Bronchial epithelial cell (primary cell): ENCODE measurements around the gene CELF4. TPM values are rescaled to one million over a fixed set of nuclear protein-coding genes. Genes with fewer than 3 reads are reported as not detected.

ENCODE experiments used
- DNase-seq: peaks from one replicate; pipeline ENCODE4 v3.0.0-alpha.2; 2010; ENCODE audit warnings: low read depth
- FAIRE-seq: peaks from 2 replicates; lab custom pipeline; 2011; peaks lifted over from hg19 to GRCh38; lab: Jason Lieb, UNC
- H3K27me3 ChIP-seq: 2 replicates; pipeline ENCODE4 v1.5.1; 2011; ENCODE audit warnings: low read length; ENCODE audit not compliant: control insufficient read depth, insufficient read depth
- H3K36me3 ChIP-seq: 2 replicates; pipeline ENCODE4 v1.5.1; 2011; ENCODE audit warnings: low read length; ENCODE audit not compliant: control insufficient read depth, insufficient read depth
- H3K4me3 ChIP-seq: 2 replicates; pipeline ENCODE4 v1.5.1; 2011; ENCODE audit warnings: mild to moderate bottlenecking, low read depth, low read length, control low read depth
- total RNA-seq: library from RNA; depleted of rRNA; stranded (reverse); fragments of >200 nt; gene quantifications from 2 replicates; pipeline ENCODE4 v1.2.1, GENCODE V29; 2014
- TF ChIP-seq, protein P1 (sequence below): IDR thresholded peaks from 2 replicates; pipeline ENCODE4 v1.5.1; 2011; ENCODE audit warnings: mild to moderate bottlenecking, moderate library complexity, low read length, control low read depth, inconsistent platforms; ENCODE audit not compliant: insufficient read depth, severe bottlenecking

CELF4 gene
- total RNA-seq, 1 donor from 2014 or later: not detected

- peak overlapping the region; percentile 53 for H3K4me3 ChIP-seq
- DNase-seq (no peak), FAIRE-seq (no peak)
- TF ChIP-seq, protein P1, sequence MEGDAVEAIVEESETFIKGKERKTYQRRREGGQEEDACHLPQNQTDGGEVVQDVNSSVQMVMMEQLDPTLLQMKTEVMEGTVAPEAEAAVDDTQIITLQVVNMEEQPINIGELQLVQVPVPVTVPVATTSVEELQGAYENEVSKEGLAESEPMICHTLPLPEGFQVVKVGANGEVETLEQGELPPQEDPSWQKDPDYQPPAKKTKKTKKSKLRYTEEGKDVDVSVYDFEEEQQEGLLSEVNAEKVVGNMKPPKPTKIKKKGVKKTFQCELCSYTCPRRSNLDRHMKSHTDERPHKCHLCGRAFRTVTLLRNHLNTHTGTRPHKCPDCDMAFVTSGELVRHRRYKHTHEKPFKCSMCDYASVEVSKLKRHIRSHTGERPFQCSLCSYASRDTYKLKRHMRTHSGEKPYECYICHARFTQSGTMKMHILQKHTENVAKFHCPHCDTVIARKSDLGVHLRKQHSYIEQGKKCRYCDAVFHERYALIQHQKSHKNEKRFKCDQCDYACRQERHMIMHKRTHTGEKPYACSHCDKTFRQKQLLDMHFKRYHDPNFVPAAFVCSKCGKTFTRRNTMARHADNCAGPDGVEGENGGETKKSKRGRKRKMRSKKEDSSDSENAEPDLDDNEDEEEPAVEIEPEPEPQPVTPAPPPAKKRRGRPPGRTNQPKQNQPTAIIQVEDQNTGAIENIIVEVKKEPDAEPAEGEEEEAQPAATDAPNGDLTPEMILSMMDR: no peak
- H3K36me3 ChIP-seq: no peaks in the 10 kb centered on the region
- peaks cover 30% of the 10 kb centered on the region for H3K27me3 ChIP-seq
These were observed 1.7 kb upstream of the CELF4 start for GRCh38 chr18:37567061-37567993.

DNA sequence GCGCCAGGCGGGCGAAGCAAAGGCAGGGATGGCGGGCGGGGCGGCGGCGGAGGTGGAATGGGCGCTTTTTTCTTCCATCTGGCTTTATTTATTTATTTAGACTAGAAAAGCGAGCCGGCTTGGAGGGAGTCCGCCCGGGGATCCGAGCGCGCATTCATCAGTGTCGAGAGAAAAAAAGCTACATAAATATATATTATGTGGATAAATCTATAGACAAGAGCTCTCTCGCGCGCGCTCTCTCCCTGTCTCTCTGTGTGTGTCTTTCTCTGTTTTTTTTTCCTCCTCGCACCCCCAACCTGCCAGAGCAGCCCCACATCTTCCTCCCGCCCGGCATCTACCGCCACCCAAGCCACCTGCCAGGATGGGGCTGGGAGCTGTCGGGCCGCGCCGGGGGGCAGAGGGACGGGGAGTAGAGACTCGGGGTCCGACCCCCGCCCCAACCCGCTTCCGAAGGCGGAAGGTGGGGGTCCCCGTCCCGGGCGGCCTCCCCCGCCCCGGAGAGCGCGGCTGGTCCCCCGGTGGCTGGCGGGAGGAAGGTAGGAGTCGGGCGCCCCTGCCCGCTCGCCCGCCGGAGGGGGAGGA lies 972 bp upstream of the CELF4 start:
- peak overlapping the region; percentile 53 for H3K4me3 ChIP-seq
- no peak for DNase-seq

GRCh38 chr18:37565977-37566478 lies 430 bp upstream of the CELF4 start:
- no peaks in the 10 kb centered on the region for H3K36me3 ChIP-seq
- H3K27me3 ChIP-seq: peaks cover 32% of the 10 kb centered on the region
- H3K4me3 ChIP-seq: peak overlapping the region; percentile 53
- DNase-seq (peak; percentile 17), FAIRE-seq (no peak)
- TF ChIP-seq, protein P1: no peak

More for the DNA sequence above, 972 bp upstream of the CELF4 start:
- no peaks in the 10 kb centered on the region for H3K36me3 ChIP-seq
- TF ChIP-seq, protein P1: no peak
- H3K27me3 ChIP-seq: peaks cover 32% of the 10 kb centered on the region
- FAIRE-seq: no peak

- DNase-seq (peak; percentile 13), FAIRE-seq (no peak)
- H3K36me3 ChIP-seq: no peaks in the 10 kb centered on the region
- H3K27me3 ChIP-seq: peaks cover 32% of the 10 kb centered on the region
- TF ChIP-seq, protein P1: no peak
- no peak overlapping the region for H3K4me3 ChIP-seq
These were observed 892 bp downstream of the CELF4 start for GRCh38 chr18:37564711-37565100.

- no peaks in the 10 kb centered on the region for H3K36me3 ChIP-seq
- no peak for FAIRE-seq
- H3K4me3 ChIP-seq: no peak overlapping the region
- DNase-seq: no peak
- peaks cover 30% of the 10 kb centered on the region for H3K27me3 ChIP-seq
- TF ChIP-seq, protein P1: no peak
These were observed 1.6 kb downstream of the CELF4 start for GRCh38 chr18:37563931-37564392.
